ENCODE results near the gene KHDRBS1. TPM values are rescaled to one million over a fixed set of nuclear protein-coding genes. Genes with fewer than 3 reads are reported as not detected.

The KHDRBS1 gene
- polyA plus RNA-seq, 1 donor from 2014 or later = 214 TPM

DNA sequence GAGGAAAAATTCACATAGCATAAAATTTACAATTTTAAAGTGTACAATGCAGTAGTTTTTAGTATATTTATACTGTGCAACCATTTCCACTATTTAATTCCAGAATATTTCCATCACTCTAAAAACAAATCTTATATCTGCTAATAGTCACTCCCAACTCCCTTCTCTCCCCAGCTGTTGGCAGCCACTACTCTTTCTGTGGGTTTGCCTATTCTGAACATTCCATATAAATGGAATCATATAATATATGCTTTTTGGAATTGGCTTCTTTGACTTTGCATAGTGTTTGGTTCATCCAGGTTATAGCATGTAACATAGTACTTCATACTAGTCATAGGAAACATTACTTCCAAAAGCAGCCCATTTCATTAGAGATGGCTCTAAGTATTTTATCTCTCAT is 34.0 kb downstream of the KHDRBS1 start:
- H3K4me3 ChIP-seq (ENCODE audit: low read length) = no peak overlapping the region
- H3K36me3 ChIP-seq (ENCODE audit: insufficient read depth, low read length) = peaks cover 14% of the 10 kb centered on the region
- no peaks in the 10 kb centered on the region for H3F3A ChIP-seq (ENCODE audit: insufficient read depth, low read length, poor library complexity, severe bottlenecking)
- H3K4me2 ChIP-seq (ENCODE audit: low read length) = no peak overlapping the region
- H3K27me3 ChIP-seq (ENCODE audit: insufficient read depth, low read depth, low read length) = no peaks in the 10 kb centered on the region
- H3K9me3 ChIP-seq (ENCODE audit: low read length) = no peaks in the 10 kb centered on the region
- no peak overlapping the region for H3K9ac ChIP-seq (ENCODE audit: low read length)
- H3K9me2 ChIP-seq (ENCODE audit: insufficient read depth, low read length) = no peaks in the 10 kb centered on the region
- peaks cover 2% of the 10 kb centered on the region for H3K79me2 ChIP-seq (replicated peaks; ENCODE audit: insufficient read depth, low read length)
- H4K20me1 ChIP-seq (ENCODE audit: insufficient read depth) = no peaks in the 10 kb centered on the region
- H2AFZ ChIP-seq (ENCODE audit: low read depth, low read length) = no peak overlapping the region
- TF ChIP-seq TAF1 (IDR thresholded peaks at IDR 0.05; ENCODE audit: low read depth) (no peak), MXI1 (conservative IDR thresholded peaks at IDR 0.05; ENCODE audit: poor library complexity, severe bottlenecking) (no peak), EP300 (conservative IDR thresholded peaks at IDR 0.05; ENCODE audit: poor library complexity, severe bottlenecking) (no peak), REST (IDR thresholded peaks at IDR 0.05; ENCODE audit: borderline replicate concordance) (no peak), EZH2 (IDR thresholded peaks at IDR 0.05; ENCODE audit: borderline replicate concordance, insufficient read depth, low read length, poor library complexity, severe bottlenecking) (no peak), POLR2AphosphoS5 (IDR thresholded peaks at IDR 0.05) (no peak), CTCF (IDR thresholded peaks at IDR 0.05; ENCODE audit: poor library complexity, severe bottlenecking) (no peak), RAD21 (conservative IDR thresholded peaks at IDR 0.05) (no peak)
- no peak overlapping the region for H3K27ac ChIP-seq (ENCODE audit: low read length)

DNA sequence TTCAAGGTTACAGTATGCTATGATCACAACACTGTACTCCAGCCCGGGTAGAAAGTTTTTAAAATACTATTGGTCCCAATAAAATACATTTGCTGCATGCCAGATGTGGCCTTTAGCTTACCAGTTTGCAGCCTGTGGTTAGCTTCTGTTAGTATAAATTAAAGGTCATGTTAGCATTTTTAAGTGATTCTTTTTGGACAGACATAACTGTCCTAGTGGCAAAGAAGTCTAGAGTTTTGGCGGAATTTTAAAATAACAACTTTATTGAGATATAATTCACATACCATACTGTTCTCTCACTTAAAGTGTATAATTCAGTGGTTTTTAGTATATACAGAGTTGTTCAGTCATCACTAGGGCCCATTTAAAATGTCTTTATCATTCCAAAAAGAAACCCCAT is 34.8 kb downstream of the KHDRBS1 start:
- Histone ChIP-seq H3F3A (ENCODE audit: insufficient read depth, low read length, poor library complexity, severe bottlenecking) (no peaks in the 10 kb centered on the region), H3K79me2 (replicated peaks; ENCODE audit: insufficient read depth, low read length) (peaks cover 2% of the 10 kb centered on the region), H3K9ac (ENCODE audit: low read length) (no peak overlapping the region), H3K4me2 (ENCODE audit: low read length) (no peak overlapping the region), H3K27me3 (ENCODE audit: insufficient read depth, low read depth, low read length) (no peaks in the 10 kb centered on the region), H3K9me2 (ENCODE audit: insufficient read depth, low read length) (no peaks in the 10 kb centered on the region), H3K9me3 (ENCODE audit: low read length) (no peaks in the 10 kb centered on the region), H3K27ac (ENCODE audit: low read length) (no peak overlapping the region), H2AFZ (ENCODE audit: low read depth, low read length) (no peak overlapping the region), H4K20me1 (ENCODE audit: insufficient read depth) (no peaks in the 10 kb centered on the region), H3K4me3 (ENCODE audit: low read length) (no peak overlapping the region), H3K36me3 (ENCODE audit: insufficient read depth, low read length) (peaks cover 14% of the 10 kb centered on the region)
- TF ChIP-seq SMC3 (conservative IDR thresholded peaks at IDR 0.05; ENCODE audit: poor library complexity) = no peak
- no peak for TF ChIP-seq RAD21 (conservative IDR thresholded peaks at IDR 0.05)

- Histone ChIP-seq H3K9me3 (ENCODE audit: low read length) (no peaks in the 10 kb centered on the region), H3K4me2 (ENCODE audit: low read length) (no peak overlapping the region), H3K27me3 (ENCODE audit: insufficient read depth, low read depth, low read length) (no peaks in the 10 kb centered on the region), H3K4me3 (ENCODE audit: low read length) (no peak overlapping the region), H3K36me3 (ENCODE audit: insufficient read depth, low read length) (peaks cover 14% of the 10 kb centered on the region), H3K27ac (ENCODE audit: low read length) (no peak overlapping the region), H4K20me1 (ENCODE audit: insufficient read depth) (no peaks in the 10 kb centered on the region), H3F3A (ENCODE audit: insufficient read depth, low read length, poor library complexity, severe bottlenecking) (no peaks in the 10 kb centered on the region), H2AFZ (ENCODE audit: low read depth, low read length) (no peak overlapping the region), H3K9ac (ENCODE audit: low read length) (no peak overlapping the region), H3K9me2 (ENCODE audit: insufficient read depth, low read length) (no peaks in the 10 kb centered on the region), H3K79me2 (replicated peaks; ENCODE audit: insufficient read depth, low read length) (peaks cover 2% of the 10 kb centered on the region)
- TF ChIP-seq EP300 (conservative IDR thresholded peaks at IDR 0.05; ENCODE audit: poor library complexity, severe bottlenecking) = no peak
- TF ChIP-seq CTCF (IDR thresholded peaks at IDR 0.05; ENCODE audit: poor library complexity, severe bottlenecking) = no peak
- TF ChIP-seq REST (IDR thresholded peaks at IDR 0.05; ENCODE audit: borderline replicate concordance) = no peak
- no peak for TF ChIP-seq RAD21 (conservative IDR thresholded peaks at IDR 0.05)
- TF ChIP-seq SMC3 (conservative IDR thresholded peaks at IDR 0.05; ENCODE audit: poor library complexity) = no peak
- TF ChIP-seq TAF1 (IDR thresholded peaks at IDR 0.05; ENCODE audit: low read depth) = no peak
- no peak for TF ChIP-seq MXI1 (conservative IDR thresholded peaks at IDR 0.05; ENCODE audit: poor library complexity, severe bottlenecking)
- no peak for TF ChIP-seq EZH2 (IDR thresholded peaks at IDR 0.05; ENCODE audit: borderline replicate concordance, insufficient read depth, low read length, poor library complexity, severe bottlenecking)
- TF ChIP-seq POLR2AphosphoS5 (IDR thresholded peaks at IDR 0.05) = no peak
Observed at GRCh38 chr1:32051706-32052105, 38.0 kb downstream of the KHDRBS1 start.

Measured in neural cell (in vitro differentiated cells).